NCI-H1105 treated with DMSO at 0.1 percent for 48 hours (cell line): ENCODE measurements around the gene EHD4.

ENCODE experiments used
- DNase-seq: peaks from one replicate; lab custom pipeline; 2025; lab: John Stamatoyannopoulos, UW

The EHD4 gene

GRCh38 chr15:41980654-41981323 is 8.4 kb upstream of the EHD4 start:
- DNase-seq: no peak

DNA sequence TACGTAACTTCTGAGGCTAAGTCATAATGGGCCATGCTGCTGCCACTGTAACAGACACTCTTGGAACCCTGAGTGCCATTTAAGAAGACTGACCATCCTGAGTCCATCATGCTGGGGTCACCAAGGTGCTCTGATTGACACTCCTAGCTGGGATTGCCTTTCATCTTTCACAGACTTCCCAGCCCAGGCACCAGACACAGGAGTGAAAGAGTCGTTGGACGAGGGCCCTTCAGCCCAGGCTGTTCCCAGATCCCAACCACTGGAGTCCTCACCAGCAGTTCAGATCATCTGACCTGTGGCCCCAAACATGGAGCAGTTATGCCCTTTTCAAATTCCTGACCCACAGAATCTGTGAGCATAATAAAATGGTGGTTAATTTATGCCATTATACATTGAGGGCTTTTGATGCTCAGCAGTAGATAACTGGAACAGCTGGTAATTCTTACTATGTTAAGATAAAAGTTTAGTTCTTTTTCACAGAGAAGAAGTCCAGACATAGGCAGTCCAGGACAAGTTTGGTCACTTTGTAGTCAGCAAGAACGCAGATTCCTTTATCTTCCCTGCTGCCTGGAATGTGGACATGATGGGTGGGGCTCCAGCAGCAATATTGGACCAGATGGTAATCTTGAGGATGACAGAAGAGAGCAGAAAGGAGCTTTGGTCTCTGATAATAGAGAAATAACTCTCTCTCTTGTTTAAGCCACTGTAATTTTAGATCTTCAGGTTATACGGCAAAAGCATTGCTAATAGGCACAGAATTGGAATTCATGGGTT is 7.3 kb upstream of the EHD4 start:
- no peak for DNase-seq

GRCh38 chr15:41978534-41978933 is 6.2 kb upstream of the EHD4 start:
- DNase-seq: no peak

DNA sequence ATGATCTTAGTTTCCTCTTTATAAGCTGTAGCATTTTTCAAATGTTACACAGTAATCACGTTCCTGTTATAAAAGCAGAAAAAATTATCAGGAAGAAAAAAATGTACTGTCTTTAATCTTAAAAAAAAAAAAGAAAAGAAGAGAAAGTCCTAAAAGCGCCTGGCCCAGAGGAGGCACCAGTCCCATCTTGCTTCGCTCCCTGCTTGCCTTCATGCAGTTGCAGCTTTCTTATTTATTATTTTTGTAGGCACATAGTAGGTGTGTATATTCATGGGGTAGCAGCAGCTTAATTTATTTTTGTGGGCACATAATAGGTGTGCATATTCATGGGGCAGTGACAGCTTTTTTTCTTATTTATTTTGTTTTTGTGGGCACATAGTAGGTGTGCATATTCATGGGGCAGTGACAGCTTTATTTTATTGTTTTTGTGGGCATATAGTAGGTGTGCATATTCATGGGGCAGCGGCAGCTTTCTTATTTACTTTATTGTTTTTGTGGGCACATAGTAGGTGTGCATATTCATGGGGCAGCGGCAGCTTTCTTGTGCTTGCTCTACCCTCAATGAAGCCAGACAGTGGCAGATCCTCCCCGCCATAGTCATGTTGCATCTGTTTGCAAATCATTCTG is 5.5 kb upstream of the EHD4 start:
- DNase-seq: no peak

GRCh38 chr15:41975669-41976068 is 3.3 kb upstream of the EHD4 start:
- DNase-seq: no peak

GRCh38 chr15:41974041-41974440 is 1.7 kb upstream of the EHD4 start:
- DNase-seq: no peak

GRCh38 chr15:41971895-41972252 is 483 bp downstream of the EHD4 start:
- no peak for DNase-seq

DNA sequence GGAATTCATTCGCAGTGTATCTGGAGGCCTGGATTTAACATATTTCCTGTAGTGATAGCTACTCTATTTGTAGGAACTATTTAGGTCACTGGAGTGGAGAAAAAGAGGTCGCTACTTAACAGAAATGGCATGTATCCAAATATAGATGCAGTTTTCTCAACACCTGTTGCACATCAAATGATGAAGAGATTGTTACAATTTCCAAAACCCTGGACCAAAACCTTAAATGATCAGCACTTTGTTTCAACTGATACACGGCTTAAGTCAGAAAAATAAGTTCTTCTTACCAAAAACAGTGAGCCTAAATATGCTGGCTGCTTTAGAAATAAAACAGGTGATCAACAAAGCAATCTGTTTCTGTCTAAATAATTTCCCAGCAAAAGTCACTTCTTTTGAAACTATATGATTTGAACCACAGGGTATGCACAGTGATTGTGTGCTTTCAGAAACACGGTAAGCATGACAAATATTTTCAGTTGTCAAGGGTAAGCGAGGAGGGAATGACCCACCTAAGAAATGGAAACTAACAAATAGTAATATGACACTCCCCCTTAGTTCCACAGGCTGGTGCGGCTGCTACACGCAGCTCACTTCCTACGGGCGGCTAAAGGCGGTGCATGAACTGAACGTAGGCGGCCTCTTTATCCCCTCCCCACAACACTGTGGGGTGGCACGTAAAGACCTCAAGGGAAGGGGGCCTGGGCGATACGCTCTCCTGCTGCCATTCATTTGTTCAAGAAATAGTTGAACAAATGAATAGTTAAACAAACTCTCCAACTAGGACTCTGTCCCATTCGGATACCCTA is 1.1 kb downstream of the EHD4 start:
- DNase-seq: peak; percentile 57

DNA sequence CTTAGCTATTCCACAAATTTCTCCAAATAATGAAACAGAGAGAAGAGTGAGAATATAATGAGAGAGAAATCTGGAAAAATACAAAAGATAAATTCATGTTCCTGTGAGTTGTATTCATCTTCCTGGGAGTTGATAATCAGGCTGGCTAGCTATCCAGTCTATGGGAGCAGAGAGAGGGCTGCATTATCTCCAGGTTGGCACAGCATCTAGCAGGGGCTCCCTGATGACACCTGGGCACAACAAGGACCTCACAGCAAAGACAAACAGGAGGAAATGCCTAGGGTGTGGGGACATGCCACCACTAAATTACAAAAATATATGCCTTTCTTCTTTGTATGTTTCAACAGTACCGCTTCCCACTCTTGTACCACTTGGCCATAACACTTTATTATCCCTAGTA is 1.9 kb downstream of the EHD4 start:
- DNase-seq: no peak

DNA sequence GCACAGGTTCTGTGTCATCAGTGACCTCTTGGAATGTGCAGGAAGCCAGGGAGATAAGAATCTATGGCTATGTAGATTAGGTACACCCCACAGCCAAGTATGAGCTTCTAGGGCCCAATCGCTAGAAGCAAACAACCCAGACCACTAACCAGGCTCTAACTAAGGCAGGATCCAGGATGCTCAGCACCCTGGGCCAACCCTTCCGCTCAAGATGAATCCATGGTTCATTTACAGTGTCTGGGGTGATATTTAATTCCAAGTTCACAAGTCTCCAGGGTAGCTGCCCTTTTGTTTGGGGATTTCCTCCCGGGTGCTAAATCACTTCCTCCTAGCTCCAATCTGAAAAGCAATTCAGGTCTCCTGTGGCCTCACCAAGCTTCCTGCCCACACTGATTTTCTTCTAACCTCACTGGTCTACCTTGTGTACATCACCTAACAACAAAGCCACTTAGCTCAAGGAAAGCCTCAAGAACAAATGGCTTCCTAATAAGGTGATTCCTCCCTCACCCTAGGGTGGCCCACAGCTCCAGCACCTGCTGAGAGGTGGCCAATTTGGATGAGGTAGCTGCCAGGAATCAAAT is 2.4 kb downstream of the EHD4 start:
- DNase-seq: no peak

DNA sequence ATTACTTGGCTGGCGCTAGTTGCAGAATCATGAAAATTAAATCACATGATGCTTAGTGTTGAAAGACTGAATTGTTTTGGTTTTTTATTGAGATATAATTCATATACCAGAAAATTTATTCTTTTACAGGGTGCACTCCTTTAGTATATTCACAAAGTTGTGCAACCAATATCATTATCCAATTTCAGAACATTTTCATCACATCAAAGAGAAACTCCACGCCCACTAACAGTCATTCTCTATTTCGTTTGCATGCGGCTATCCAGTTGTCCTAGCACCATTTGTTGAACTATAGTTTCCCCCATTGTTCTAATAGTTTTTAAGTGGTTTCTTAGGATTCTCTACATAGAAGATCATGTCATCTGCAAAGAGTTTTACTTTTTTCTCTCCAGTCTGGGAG is 3.7 kb downstream of the EHD4 start:
- no peak for DNase-seq

GRCh38 chr15:41967506-41968206 is 4.7 kb downstream of the EHD4 start:
- DNase-seq: no peak

- DNase-seq: no peak
Observed at GRCh38 chr15:41966920-41967465, 5.4 kb downstream of the EHD4 start.

- DNase-seq: no peak
Observed at GRCh38 chr15:41966414-41966812, 5.9 kb downstream of the EHD4 start.

DNA sequence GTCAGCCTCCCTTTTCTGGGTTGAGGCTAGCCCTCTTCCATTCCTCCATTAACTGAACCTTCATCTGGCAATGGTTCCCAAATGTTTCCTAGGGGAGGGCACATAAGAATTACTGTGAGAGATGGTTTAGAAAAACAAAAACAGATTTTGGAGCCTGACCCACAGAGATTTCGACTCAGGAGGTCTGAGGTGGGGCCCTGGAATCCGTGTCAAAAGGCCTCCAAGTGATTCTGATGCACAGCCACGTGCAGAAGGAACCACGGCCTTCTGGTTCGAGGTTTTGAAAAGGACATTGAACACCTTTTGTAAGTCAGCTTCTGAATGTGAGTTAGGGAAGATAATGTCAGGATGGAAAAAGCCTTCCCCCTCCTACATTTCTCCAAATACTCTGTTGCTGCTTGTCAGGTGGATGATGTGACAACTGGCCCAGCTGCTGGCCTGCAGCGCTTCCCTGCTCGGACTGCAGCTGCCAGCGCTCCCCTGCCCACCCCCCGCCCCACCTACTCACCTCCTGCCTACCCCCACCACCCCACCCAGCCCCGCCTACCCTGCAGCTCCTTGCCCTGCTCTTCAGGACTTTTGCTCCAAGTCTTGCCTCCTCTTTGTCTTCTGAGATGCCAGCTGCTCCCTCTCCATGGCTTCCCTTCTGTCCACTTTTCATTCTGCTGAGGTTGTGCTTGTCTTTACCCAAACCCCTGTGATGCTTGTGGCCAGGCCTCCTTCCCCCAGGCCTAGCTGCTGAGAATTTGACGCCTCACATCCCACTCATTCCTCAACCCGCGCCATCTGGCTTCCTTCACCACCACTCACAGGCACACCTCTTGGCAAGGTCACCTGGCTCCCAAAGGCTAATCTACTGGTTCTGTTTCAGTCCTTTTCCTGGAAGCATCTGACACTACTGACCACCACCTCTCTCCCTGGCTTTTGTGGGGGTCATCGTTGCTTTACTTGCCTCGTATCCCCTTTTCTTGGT is 6.6 kb downstream of the EHD4 start:
- DNase-seq: no peak

DNA sequence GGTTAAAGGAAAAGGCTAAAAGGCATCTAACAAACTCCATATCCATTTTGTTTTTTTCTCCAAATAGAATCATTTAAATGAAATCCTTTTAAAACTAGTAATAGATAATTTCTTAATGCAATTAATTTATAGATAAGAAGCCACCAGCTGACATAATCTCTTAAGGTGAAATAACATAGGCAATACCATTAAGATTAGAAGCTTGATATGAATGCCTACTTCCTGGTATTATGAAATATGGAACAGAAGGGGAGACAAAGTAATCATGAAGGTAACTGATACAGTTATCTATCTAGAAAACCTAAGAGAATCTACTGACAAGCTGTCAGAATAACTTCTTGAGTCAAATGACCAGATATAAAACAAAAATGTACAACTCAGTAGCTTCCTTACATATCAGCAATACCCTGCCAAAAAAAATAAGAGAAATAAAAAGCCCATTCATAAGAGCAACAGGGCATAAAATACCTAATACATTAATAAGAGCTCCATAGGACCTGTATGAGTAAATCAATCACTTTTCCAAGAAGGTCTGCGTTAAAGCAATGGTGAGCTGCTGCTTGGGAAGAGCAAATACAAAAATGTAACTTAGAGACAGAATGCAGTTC is 10.7 kb downstream of the EHD4 start:
- DNase-seq: no peak

GRCh38 chr15:41961001-41961518 is 11.3 kb downstream of the EHD4 start:
- DNase-seq: no peak

DNA sequence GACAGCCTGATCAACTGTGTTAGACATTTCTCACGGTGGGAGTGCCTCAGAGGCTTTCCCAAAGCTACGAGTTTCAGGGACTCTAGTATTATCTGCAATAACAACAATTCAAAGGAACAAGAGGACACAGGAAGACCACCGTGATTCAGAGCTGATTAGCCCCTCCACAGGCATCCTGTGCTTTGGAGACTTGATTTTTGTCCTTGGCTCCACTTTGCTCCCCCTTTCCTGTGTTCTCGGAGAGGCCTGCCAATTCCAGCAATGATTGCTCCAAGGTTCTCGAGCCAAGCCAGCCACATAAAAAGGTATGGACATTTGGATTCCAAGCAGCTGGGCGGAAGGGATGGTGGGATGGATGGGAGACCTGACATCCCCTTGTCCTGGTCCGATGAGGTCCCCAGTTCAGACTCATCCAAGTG is 14.3 kb downstream of the EHD4 start:
- DNase-seq: no peak
